Activated CD4-positive, alpha-beta T cell treated with anti-CD3 and anti-CD28 coated beads for 24 hours (primary cell): ENCODE measurements around the gene SCPEP1.
"Not testable (repeated sequence)": the region's sequence is repeated elsewhere in the genome, so short reads cannot be mapped to it uniquely, and the experiment has no call there.

Source experiments
- DNase-seq, 2 donors: peaks; one replicate each; pipeline ENCODE4 v3.0.0-alpha.2; 2020; ENCODE audit warnings: low read depth in 2 of 2

Gene SCPEP1

GRCh38 chr17:56965241-56965640 is 12.7 kb upstream of the SCPEP1 start:
- DNase-seq: not testable (repeated sequence)

GRCh38 chr17:56965681-56966080 is 12.2 kb upstream of the SCPEP1 start:
- not testable (repeated sequence) for DNase-seq

- DNase-seq: no peak
Observed at GRCh38 chr17:56966338-56966737, 11.6 kb upstream of the SCPEP1 start.

- no peak for DNase-seq
Observed at GRCh38 chr17:56970974-56971373, 7.0 kb upstream of the SCPEP1 start.

- no peak for DNase-seq
Observed at GRCh38 chr17:56972111-56972730, 5.7 kb upstream of the SCPEP1 start.

- no peak for DNase-seq
Observed at GRCh38 chr17:56973520-56973919, 4.4 kb upstream of the SCPEP1 start.

GRCh38 chr17:56974055-56974454 is 3.9 kb upstream of the SCPEP1 start:
- DNase-seq: no peak

GRCh38 chr17:56975656-56976055 is 2.3 kb upstream of the SCPEP1 start:
- no peak for DNase-seq

GRCh38 chr17:56976941-56977608 is 856 bp upstream of the SCPEP1 start:
- no peak for DNase-seq

- DNase-seq: no peak
Observed at GRCh38 chr17:56978441-56979090, 635 bp downstream of the SCPEP1 start.

- no peak for DNase-seq
Observed at GRCh38 chr17:56979091-56979480, 1.2 kb downstream of the SCPEP1 start.

GRCh38 chr17:56980526-56980925 is 2.6 kb downstream of the SCPEP1 start:
- DNase-seq: not testable (repeated sequence)

- DNase-seq: no peak
Observed at GRCh38 chr17:56982312-56982711, 4.4 kb downstream of the SCPEP1 start.

GRCh38 chr17:56983366-56983765 is 5.4 kb downstream of the SCPEP1 start:
- DNase-seq: no peak

GRCh38 chr17:56985371-56986162 is 7.6 kb downstream of the SCPEP1 start:
- no peak for DNase-seq

- no peak for DNase-seq
Observed at GRCh38 chr17:56987283-56987834, 9.4 kb downstream of the SCPEP1 start.

GRCh38 chr17:56988901-56989572 is 11.1 kb downstream of the SCPEP1 start:
- no peak for DNase-seq

- DNase-seq: no peak
Observed at GRCh38 chr17:56992364-56992763, 14.4 kb downstream of the SCPEP1 start.

GRCh38 chr17:56994009-56994792 is 16.3 kb downstream of the SCPEP1 start:
- no peak for DNase-seq

GRCh38 chr17:56995766-56996165 is 17.8 kb downstream of the SCPEP1 start:
- no peak for DNase-seq

- DNase-seq: no peak
Observed at GRCh38 chr17:56997313-56997712, 19.4 kb downstream of the SCPEP1 start.
